Thyroid gland (tissue), 4 donors: ENCODE results near the gene SPATA3.

ENCODE experiments used
- POLR2A ChIP-seq, 2 donors: fragments of 450-650 bp; IDR thresholded peaks; one replicate each; pipeline ENCODE4 v1.6.1; 2017; ENCODE audit warnings: antibody characterized with exemption in 2 of 2, mild to moderate bottlenecking in 2 of 2, moderate library complexity in 1 of 2
- TF ChIP-seq, protein P1 (sequence below), 6 experiments: fragments of 200-600 bp in 3 of 6; fragments of 450-650 bp in 3 of 6; sonication (generic) in 3 of 6; IDR thresholded peaks; one replicate each; pipeline ENCODE4 v1.5.1; 2016 to 2019; ENCODE audit warnings: antibody characterized with exemption in 6 of 6, mild to moderate bottlenecking in 2 of 6, inconsistent platforms in 1 of 6, moderate library complexity in 1 of 6

DNA sequence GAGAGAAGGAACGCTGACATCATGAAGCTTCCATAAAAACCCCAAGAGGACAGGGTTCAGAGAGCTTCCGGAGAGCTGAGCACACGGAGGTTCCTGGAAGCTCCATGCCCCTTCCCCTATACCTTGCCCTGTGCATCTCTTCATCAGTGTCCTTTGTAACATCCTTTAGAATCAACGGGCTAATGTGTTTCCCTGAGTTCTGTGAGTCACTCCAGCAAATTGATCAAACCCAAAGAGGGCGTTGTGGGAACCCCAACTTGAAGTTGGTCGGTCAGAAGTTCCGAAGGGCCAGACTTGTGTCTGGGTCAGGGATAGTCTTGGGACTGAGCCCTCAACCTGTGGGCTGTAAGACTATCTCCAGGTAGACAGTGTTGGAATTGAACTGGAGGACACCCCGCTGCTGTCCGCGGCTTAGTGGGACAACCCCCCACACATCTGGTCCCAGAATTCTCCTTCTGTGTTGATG, 45.0 kb upstream of the SPATA3 start:
- TF ChIP-seq, protein P1, sequence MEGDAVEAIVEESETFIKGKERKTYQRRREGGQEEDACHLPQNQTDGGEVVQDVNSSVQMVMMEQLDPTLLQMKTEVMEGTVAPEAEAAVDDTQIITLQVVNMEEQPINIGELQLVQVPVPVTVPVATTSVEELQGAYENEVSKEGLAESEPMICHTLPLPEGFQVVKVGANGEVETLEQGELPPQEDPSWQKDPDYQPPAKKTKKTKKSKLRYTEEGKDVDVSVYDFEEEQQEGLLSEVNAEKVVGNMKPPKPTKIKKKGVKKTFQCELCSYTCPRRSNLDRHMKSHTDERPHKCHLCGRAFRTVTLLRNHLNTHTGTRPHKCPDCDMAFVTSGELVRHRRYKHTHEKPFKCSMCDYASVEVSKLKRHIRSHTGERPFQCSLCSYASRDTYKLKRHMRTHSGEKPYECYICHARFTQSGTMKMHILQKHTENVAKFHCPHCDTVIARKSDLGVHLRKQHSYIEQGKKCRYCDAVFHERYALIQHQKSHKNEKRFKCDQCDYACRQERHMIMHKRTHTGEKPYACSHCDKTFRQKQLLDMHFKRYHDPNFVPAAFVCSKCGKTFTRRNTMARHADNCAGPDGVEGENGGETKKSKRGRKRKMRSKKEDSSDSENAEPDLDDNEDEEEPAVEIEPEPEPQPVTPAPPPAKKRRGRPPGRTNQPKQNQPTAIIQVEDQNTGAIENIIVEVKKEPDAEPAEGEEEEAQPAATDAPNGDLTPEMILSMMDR (IDR thresholded peaks at IDR 0.05), result no peak
- TF ChIP-seq POLR2A (IDR thresholded peaks at IDR 0.05), result no peak
